H4 (cell line): Measurements from ENCODE around the gene TRIM58. TPM values are rescaled to one million over a fixed set of nuclear protein-coding genes. Genes with fewer than 3 reads are reported as not detected.

Source experiments
- DNase-seq: peaks from one replicate; pipeline ENCODE4 v3.0.0-alpha.2; 2015; ENCODE audit warnings: low spot score
- total RNA-seq: library from RNA; depleted of rRNA; stranded (reverse); fragments of >200 nt; shearing (Covaris generic); gene quantifications from 2 replicates; pipeline ENCODE4 v1.2.3, GENCODE V29; 2014; rRNA removed

TRIM58 gene, protein sequence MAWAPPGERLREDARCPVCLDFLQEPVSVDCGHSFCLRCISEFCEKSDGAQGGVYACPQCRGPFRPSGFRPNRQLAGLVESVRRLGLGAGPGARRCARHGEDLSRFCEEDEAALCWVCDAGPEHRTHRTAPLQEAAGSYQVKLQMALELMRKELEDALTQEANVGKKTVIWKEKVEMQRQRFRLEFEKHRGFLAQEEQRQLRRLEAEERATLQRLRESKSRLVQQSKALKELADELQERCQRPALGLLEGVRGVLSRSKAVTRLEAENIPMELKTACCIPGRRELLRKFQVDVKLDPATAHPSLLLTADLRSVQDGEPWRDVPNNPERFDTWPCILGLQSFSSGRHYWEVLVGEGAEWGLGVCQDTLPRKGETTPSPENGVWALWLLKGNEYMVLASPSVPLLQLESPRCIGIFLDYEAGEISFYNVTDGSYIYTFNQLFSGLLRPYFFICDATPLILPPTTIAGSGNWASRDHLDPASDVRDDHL
- total RNA-seq = not detected in 2 replicates

DNA sequence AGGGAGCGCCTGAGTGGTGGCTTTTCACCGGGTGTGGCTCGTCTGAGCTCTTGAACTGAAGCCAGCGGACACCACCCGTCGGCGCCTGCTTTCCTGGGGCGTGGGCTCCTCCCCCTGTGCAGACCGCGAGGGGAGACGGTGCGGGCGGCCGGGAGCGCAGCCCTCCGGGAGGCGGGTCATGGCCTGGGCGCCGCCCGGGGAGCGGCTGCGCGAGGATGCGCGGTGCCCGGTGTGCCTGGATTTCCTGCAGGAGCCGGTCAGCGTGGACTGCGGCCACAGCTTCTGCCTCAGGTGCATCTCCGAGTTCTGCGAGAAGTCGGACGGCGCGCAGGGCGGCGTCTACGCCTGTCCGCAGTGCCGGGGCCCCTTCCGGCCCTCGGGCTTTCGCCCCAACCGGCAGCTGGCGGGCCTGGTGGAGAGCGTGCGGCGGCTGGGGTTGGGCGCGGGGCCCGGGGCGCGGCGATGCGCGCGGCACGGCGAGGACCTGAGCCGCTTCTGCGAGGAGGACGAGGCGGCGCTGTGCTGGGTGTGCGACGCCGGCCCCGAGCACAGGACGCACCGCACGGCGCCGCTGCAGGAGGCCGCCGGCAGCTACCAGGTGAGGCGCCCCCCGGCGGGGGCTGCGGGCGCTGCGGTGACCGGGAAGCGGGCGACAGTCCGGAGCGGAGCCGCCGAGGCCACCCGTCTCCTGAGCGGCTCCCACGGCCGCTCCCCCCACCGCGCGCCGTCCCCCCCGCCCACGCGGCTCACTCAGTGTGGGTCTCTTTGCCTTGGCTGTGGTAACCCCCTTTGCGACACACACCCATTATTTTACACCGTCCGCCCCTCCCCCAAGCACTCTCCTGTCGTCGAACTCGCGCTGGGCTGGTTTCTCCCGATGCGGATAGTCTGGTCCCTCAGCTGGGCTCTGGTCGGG, at the start of gene TRIM58:
TSS of gene TRIM58 (plus strand) at position 119 of the 916 bp plus-strand sequence. CDS start at position 179, 60 bp downstream.
- DNase-seq = no peak

DNA sequence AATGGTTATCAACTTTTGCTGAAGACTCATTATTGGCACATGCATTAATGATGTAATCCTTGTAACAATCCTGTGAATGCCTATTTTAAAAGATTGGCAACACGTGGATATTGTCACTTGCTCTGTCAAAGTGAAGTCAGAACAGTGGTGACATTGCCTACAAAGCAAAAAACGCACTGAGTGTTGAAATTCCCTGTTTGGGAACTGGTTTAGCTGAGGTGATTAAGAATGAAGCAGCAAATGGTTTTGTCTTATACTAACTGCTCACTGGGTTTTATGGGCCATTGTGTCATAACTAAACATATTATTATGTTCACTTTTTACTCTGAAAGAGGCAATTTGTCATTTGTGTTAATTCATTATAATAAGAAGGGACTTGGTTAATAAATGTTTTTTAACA, 44.4 kb upstream of the TRIM58 start:
- DNase-seq = no peak

DNA sequence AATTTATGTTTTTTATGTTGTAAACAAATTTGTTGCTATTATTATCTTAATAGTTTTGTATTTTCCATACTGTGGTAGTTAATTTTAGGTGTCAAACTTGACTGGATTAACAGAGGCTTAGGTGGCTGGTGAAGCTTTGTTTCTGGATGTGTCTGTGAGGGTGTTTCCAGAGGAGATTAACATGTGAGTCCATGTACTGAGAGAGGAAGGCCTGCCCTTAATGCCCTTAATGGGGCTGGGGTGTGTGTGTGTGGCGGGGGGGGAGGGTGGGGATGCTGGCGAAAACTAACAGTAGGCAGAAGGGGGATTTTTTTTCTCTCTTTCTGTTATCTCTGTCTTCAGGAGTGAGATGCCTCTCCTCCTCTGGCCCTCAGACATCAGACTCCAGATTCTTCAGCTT, 34.9 kb upstream of the TRIM58 start:
- no peak for DNase-seq

DNA sequence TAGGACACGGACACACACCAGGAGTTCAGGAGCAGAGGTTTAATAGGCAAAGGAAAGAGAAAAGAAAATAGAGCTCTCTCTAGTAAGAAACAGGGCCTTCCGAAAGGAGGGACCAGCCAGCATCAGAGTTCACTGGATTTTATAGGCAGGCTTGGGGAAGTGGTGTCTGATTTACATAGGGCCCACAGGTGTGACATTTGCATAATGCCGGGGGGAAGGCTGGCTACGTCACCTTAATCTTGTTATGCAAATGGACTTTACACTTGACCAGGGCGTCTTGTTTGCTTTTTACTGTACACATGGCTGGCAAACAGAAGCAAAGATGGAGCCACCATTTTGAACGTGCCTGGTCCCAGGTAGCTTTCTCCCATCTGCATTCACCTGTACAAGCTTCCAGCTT, 33.0 kb upstream of the TRIM58 start, which contains the start of gene OR14A16:
TSS of gene OR14A16 (minus strand) at position 97 of the 400 bp plus-strand sequence. CDS start 8,390 bp downstream, outside the sequence.
- no peak for DNase-seq

DNA sequence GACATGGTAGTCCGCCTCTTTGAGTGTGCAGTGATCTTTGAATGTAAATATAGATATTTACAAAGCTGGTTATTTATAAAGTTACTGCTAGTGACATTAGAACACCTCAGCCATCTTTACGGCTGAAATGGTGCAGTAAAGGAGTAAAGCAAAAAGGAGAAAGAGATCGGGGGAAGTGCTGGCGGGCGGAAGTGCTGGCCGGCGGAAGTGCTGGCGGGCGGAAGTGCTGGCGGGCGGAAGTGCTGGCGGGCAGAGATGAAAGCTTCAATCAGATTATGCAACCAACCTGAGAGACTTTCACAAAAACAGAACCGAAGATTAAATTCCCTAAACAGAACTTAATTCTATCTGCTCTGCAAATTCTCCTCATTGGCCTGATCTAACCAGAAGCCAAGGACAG, 31.6 kb upstream of the TRIM58 start:
- no peak for DNase-seq

DNA sequence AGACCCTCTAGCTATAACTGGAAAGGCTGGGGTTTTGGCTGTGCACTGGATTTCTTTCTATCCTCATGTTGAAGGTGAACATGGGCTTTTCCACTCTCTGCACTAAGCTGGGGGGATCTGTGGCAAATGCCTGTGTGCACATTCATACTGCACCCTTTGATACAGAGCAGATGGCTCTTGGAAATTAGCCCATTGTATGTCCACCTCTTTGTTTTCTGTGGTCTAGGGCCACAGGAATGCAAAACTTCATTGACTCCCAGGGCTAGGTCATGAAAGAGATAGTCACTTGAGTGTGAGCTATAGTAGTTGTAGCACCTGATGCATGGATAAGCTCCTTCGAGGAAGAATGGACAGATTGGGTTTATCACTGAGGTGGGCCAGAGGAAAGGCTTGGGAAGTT, 27.3 kb upstream of the TRIM58 start:
- no peak for DNase-seq

DNA sequence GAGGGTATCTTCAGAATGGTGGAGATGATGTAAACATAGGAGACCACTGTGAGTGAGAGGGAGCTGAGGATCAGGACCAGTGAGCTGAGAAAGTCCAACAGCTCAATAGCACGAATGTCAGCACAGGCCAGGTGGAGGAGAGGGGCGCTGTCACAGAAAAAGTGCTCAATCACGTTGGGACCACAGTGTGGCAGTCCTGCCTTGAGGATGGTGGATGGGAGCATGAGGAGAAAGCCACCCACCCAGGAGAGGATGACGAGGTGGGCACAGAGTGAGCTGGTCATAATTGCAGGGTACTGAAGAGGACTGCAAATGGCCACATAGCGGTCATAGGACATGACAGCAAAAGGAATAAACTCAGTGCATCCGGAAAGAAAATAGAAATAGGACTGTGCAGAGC, 23.4 kb upstream of the TRIM58 start:
- no peak for DNase-seq

DNA sequence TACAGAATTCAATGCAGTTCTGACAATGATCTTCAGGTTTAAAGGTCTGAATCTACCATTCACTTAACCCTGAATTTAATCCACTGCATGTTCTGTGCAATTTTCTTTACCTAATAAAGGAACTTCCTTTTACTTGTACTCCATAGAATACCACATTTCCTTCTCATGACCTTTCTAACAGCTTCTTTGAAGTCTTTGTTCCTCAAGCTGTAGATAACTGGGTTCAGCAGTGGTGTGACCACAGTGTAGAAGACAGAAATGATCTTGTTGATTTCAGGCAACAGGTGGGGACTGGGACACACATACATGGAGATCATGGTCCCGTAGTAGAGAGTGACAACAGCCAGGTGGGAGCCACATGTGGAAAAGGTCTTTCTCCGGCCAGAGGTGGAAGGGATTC, 16.2 kb upstream of the TRIM58 start:
- no peak for DNase-seq

DNA sequence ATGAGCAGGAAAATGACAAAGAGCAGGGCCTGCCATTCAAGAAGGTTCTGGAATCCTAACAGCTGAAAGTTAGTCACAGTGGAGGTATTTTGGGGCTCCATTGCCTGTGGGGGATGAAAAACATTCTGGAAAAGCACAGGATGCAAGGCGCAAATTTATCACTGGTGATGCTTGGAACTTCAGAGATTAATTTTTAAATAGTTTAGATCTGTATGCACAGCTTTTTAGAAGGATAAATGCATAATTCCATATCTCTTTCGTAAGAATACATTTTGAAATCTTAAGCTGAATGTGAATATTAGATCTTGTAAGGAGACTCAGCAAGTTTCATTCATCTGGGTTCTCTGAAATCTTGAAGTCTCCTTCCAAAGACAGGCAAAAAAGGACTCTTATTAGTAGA, 15.2 kb upstream of the TRIM58 start, which contains the start of gene OR11L1:
TSS of gene OR11L1 (minus strand) at position 101 of the 400 bp plus-strand sequence. CDS start at position 101, 0 bp downstream.
- DNase-seq = no peak

DNA sequence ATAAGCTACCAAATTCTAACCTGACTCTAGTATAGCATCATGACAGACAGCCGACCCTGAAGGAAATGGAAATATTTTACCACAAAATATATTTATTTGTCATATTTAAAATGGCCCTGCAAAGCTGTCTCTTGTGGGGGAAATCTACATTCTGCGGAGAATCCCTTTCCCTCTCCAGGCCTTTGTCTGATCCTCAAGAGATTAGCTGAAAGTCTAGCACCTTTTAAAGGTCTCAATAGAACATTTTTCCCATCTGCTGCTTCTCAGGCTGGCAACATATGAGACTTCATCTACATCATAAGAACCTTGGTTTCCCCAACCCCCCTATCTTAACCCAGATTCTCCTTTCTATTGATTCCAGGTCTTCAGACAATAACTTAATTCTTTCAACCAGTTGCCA, 13.6 kb upstream of the TRIM58 start:
- DNase-seq = no peak

DNA sequence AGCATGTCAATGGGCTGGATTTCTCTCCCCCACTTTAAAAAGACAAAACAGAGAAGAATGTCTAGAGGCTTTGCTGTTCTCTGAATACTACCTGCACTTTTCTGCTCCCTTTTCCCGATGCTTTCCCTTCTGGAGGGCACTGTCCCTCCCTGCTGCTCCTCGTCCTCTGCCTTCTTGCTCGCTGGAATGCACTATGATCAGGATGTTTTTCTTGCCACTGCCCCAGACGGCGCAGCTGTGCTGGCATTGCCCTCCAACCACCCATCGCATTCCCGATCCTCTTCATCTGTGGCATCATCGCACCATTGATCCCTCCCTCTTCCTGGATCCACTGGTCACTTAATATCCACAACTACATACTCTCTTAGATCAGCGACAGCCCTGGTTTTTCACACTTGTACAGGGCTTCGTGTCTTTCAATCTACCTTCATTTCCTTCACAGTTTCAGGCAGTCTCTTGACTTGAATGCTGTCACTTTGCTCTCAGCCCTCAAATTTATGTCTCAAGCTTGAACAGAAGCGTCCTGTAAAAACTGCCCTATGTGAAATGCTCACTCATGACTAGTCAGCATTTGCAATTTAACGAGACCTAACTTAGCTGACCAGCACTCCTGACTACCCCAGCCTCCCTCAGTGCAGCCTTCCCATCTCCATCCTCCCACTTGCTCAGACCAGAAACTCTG, 11.8 kb upstream of the TRIM58 start:
- no peak for DNase-seq

DNA sequence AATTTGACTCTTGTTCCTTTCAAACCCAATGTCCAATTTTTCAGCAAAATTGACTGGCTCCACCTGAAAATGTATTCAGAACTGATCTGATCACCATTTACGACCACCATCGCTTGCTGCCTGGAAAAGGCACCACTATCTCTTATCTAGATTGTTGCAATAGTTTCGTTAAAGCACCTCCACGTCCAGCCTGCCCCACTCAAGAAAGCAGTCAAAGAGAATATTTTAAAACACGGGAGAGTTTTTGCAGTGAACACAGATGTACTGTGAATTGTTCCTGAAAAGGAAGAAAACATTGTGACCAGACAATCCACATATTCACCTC, 11.3 kb upstream of the TRIM58 start:
- no peak for DNase-seq

DNA sequence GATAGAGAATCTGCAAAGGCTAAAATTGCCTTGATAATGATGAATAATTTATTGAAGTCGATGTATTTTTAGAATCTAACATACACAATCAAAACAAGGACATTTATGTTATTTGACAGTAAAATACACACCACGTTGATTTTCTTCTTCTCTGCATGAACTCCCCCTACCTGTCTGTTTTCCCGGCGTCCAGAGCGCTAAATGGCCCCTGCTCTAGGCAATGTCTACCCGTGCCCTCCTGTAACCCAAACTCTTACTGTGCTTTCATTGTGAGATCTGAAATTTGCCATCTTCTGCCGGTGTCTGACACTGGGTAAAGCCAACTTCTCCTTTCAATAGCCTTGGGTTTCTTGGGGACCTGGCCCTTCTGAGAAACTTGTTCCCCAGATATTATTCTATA, 8.6 kb upstream of the TRIM58 start:
- no peak for DNase-seq

DNA sequence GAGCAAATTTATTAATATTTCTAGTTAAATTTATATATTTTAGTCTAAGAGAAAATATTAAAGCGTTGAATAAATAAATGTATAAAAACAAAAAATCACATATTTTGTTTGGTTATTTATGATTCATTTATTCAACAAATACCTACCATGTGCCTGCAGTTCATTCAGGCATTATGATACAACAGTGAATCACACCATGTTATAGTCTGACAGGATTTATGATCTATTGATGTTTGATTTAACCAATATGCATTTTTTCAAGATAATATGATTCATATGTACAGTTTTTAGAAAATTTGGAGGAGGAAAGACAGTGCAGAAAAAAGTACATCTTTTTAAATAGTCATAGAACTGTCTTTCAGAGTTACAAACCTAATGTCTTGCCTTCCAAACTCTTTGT, 7.4 kb upstream of the TRIM58 start:
- no peak for DNase-seq

DNA sequence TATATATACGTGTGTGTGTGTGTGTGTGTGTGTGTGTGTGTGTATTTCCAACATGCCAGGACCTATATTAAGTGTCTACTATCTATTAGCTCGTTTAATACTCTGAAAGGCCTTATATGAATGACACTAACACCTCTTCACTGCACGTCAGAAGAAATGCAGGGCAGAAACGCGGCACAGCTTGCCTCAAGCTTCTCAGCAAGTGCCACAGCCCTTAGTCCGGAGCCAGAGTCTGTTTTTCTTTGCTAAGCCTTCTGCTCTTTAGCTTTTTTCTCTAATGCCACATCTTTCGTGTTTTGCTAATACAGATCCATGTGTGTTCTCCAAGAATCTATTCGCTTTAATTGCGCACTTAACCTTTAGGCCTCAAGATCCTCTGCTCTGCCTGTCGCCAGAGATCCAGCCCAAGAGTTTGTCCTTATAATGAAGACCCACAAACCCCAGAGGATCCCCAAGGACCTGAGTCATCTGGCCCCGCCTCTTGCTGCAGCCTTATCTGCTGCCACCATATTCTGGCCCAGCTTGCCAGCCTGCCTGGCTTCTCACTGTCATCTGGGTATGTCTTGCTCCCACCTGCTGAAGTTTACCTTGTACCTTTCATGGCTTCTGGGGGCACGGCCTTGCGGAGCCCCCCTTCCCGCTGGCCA, 2.0 kb upstream of the TRIM58 start:
- DNase-seq = no peak

DNA sequence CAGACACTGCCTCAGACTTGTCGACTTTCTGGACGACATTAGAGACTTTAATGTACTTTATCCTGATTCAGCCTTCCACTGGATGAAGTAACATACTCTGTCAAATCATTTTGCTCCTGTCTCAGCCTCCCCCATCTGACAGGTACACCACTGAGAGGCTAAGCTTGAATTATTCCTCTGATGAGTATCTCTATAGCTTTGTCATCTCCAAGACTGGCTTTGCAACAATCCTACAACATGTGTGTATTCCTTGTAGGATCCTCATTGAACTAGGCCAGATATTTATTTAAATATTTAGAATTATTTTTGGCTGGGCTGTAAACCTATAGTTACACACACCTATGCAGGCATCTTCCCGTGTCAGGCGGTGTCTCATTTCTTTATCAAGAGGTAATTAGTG, 1.1 kb upstream of the TRIM58 start:
- no peak for DNase-seq

DNA sequence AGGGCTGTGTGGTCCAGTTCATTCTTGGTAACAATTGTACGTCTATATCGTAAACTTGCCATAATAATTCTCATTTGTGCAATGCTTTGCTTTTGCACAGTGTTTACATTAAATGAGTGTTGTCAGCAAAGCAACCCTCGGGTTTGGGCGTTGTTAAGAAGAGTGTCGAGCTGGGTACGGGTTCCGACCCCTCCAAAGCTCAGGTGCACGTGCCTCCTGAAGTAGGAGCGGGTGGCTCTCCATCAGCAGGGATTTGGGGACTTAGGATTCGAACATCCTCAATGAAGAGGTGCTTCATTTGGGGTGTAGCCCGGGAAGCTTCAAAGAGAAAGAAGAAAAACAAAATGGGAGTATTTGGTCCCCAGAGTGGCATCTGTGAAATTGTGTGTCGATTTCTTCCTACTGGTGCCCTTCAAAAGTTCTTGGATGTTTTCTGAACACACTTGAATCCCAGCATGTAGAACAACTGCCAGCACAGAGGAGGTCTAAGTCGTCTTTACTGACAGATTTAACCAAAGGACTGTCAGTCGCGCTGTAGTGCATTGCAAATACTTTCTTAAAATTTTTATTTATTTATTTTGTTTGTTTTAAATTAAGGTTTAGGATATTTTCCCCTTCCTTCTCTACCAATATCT, 1.1 kb downstream of the TRIM58 start:
- DNase-seq = no peak

DNA sequence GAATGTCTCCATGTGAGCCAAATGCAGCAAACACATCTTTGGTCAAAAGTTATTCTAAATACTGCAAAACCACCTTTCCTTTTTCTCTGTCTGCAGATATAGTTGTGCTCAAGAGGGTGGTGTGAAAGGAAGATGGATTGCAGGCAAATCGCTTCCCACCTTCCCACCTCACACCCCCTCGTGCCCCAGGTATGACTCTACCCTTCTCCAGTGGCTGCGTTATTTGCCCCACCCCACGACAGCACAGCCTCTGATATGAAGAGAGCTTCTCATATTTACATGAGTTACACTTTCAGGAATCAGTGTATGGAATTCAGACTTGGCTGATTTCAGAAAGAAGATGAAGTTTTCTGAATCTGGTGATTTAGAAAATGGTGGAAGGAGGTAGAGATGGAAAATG, 5.8 kb downstream of the TRIM58 start:
- no peak for DNase-seq

DNA sequence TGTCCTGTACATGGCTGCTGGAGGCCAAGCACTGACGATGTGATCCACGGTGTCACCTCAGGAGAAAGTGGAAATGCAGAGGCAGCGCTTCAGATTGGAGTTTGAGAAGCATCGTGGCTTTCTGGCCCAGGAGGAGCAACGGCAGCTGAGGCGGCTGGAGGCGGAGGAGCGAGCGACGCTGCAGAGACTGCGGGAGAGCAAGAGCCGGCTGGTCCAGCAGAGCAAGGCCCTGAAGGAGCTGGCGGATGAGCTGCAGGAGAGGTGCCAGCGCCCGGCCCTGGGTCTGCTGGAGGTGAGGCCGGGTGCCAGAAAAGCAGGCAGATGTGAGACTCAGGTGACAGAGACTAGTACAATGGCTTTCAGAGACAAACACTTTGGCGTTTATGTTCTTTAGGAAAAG, 7.7 kb downstream of the TRIM58 start:
- DNase-seq = no peak

DNA sequence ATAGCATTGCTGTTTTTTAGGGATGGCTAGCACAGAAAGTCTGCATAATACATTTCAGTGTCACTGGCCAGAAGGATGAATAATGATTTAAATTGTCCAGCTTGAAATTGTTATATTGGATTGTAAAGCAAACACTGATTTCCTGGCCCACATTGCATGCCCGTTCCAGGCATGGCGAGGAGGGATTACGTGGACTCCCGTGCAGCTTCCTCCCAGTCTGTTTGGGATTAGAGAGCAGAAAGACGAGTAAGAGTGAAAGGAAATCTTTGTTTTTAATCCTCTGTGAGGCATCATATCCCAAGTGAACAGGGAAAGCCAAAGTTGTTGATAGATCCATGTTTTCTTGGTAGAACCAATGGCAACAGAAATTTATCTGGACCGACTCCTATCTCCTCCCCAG, 8.4 kb downstream of the TRIM58 start:
- no peak for DNase-seq

DNA sequence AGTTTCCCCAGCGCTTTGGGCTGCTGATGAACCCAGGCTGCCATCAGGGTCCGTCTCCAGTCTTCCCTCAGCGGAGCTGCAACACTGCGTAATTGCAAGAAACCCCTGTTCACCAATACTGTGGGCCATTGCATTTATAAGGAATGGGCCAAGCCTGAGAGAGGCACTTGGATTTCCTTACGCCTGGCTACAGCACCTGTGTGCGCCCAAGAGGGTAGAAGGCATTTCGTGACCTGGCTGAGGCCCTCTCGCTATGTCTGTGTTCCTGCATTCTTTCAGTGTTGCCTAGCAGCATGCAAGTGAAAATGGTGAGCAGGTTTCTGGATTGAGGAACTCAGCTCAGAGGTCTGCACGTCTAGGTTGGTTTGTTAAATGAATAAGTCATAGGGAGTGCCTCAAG, 26.4 kb downstream of the TRIM58 start:
- no peak for DNase-seq
